Naive thymus-derived CD4-positive, alpha-beta T cell (primary cell): ENCODE data around the gene USP12. TPM values are rescaled to one million over a fixed set of nuclear protein-coding genes. Genes with fewer than 3 reads are reported as not detected.
"Not testable (repeated sequence)": the region's sequence is repeated elsewhere in the genome, so short reads cannot be mapped to it uniquely, and the experiment has no call there.

Experiments
- ATAC-seq: fragments of 150-1000 bp; cut with Tn5 transposase; 2 replicates; pipeline ENCODE4 v1.10.0; 2021; ENCODE audit warnings: mild to moderate bottlenecking, moderate library complexity
- CTCF ChIA-PET: fragments of 350-600 bp; sonication (Branson Sonifier 250); formaldehyde crosslinking; loops from one replicate; lab custom pipeline; 2021; ENCODE audit warnings: antibody characterized with exemption; lab: Charles Lee
- POLR2A ChIA-PET: fragments of 350-600 bp; sonication (Branson Sonifier 250); formaldehyde crosslinking; loops from one replicate; lab custom pipeline; 2021; ENCODE audit warnings: antibody characterized with exemption, inconsistent platforms; lab: Charles Lee
- DNase-seq, 9 donors: peaks; one replicate each; pipeline versions ENCODE4 v3.0.0 to v3.0.0-alpha.2; 2020 to 2022; ENCODE audit warnings: mixed read lengths in 1 of 9
- H3K27ac ChIP-seq: one replicate; pipeline ENCODE4 v1.7.0; 2013; ENCODE audit warnings: mild to moderate bottlenecking, low read depth, low read length, moderate library complexity
- H3K27me3 ChIP-seq, 2 donors: one replicate each; pipeline ENCODE4 v1.7.0; 2013; ENCODE audit warnings: low read length in 2 of 2, mild to moderate bottlenecking in 2 of 2, moderate library complexity in 2 of 2; ENCODE audit not compliant: control insufficient read depth in 2 of 2, insufficient read depth in 2 of 2
- H3K36me3 ChIP-seq, 3 experiments: 1 replicate in 2 of 3; 2 replicates in 1 of 3; pipeline ENCODE4 v1.7.0; 2013; ENCODE audit warnings: low read length in 3 of 3, mild to moderate bottlenecking in 3 of 3, moderate library complexity in 1 of 3; ENCODE audit not compliant: insufficient read depth in 3 of 3, control insufficient read depth in 2 of 3
- H3K4me1 ChIP-seq, 2 donors: one replicate each; pipeline ENCODE4 v1.7.0; 2013; ENCODE audit warnings: low read length in 2 of 2, mild to moderate bottlenecking in 2 of 2, moderate library complexity in 1 of 2; ENCODE audit not compliant: control insufficient read depth in 2 of 2, insufficient read depth in 2 of 2
- H3K4me3 ChIP-seq: 2 replicates; pipeline ENCODE4 v1.7.0; 2013; ENCODE audit warnings: mild to moderate bottlenecking, low read length
- H3K9me3 ChIP-seq, 3 experiments: 1 replicate in 2 of 3; 2 replicates in 1 of 3; pipeline ENCODE4 v1.7.0; 2013; ENCODE audit warnings: low read length in 3 of 3; ENCODE audit not compliant: control insufficient read depth in 2 of 3
- H3K27ac Mint-ChIP-seq, 9 donors: one replicate each; pipeline ENCODE4 v1.8.0; 2020 to 2022; ENCODE audit warnings: mixed read lengths in 9 of 9, mild to moderate bottlenecking in 8 of 9, moderate library complexity in 5 of 9, inconsistent platforms in 2 of 9
- H3K27me3 Mint-ChIP-seq, 5 donors: one replicate each; pipeline ENCODE4 v1.8.0; 2021 to 2022; ENCODE audit warnings: mixed read lengths in 5 of 5, mild to moderate bottlenecking in 1 of 5
- H3K36me3 Mint-ChIP-seq, 5 donors: one replicate each; pipeline ENCODE4 v1.8.0; 2020 to 2022; ENCODE audit warnings: mixed read lengths in 5 of 5, mild to moderate bottlenecking in 3 of 5, inconsistent platforms in 1 of 5
- H3K4me1 Mint-ChIP-seq, 7 donors: one replicate each; pipeline ENCODE4 v1.8.0; 2020 to 2022; ENCODE audit warnings: mixed read lengths in 7 of 7, mild to moderate bottlenecking in 3 of 7, inconsistent platforms in 1 of 7
- H3K4me3 Mint-ChIP-seq, 10 donors: one replicate each; pipeline ENCODE4 v1.8.0; 2020 to 2022; ENCODE audit warnings: mild to moderate bottlenecking in 10 of 10, mixed read lengths in 10 of 10, moderate library complexity in 6 of 10, inconsistent platforms in 2 of 10
- H3K9me3 Mint-ChIP-seq, 11 donors: one replicate each; pipeline ENCODE4 v1.8.0; 2020 to 2022; ENCODE audit warnings: mixed read lengths in 11 of 11, mild to moderate bottlenecking in 4 of 11, inconsistent platforms in 1 of 11, moderate library complexity in 1 of 11
- intact Hi-C, 2 donors: fragments of 100-400 bp; cut with micrococcal nuclease; formaldehyde crosslinking; loops; one replicate each; pipeline ENCODE4 v1.15.1; 2023
- polyA plus RNA-seq, 2 donors: library from polyadenylated mRNA; unstranded; fragments of 300-500 nt; fragmentation: Illumina TruSeq; gene quantifications; one replicate each; pipeline ENCODE4 v1.2.3, GENCODE V29; 2021
- total RNA-seq, 6 experiments: library from RNA in 5 of 6; stranded (reverse) in 5 of 6; gene quantifications; 1 replicate in 5 of 6; 2 replicates in 1 of 6; pipeline ENCODE4 v1.2.3 and lab custom pipeline; 2021 to 2026

Gene USP12
- total and polyA plus RNA-seq, 7 experiments from 2014 or later, result 11.0 to 53.5 (median 24.7) TPM

DNA sequence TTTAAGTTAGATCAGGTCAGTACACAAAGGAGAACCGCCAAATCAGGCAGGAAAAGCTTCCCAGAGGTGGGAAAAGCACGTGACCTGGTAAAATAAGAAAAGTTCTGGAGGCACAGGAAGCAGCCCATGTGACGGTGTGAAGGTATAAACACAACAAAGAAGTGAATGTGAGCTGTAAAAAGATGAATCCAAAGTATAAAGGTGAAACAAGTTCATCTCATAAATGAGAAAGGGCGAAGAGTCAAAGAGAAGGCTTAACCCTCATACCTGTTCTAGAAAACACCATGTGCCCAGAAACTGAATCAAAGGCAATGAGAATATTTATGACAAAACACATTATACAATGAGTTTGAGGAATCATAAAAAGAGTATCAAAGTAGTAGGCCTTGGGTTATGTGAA lies 47.0 kb downstream of the USP12 start:
- ChIA-PET CTCF (no interaction called here), POLR2A (no interaction called here)
- H3K27ac Mint-ChIP-seq, result no peak overlapping the region
- peak overlapping the region in 1 of 10 donors; percentile 17 for H3K4me3 Mint-ChIP-seq
- Histone ChIP-seq H3K27me3 (no peaks in the 10 kb centered on the region), H3K4me1 (no peaks in the 10 kb centered on the region), H3K27ac (no peak overlapping the region), H3K9me3 (peaks cover 0 to 6% (median 0%) of the 10 kb centered on the region in 3 experiments), H3K36me3 (no peaks in the 10 kb centered on the region), H3K4me3 (no peak overlapping the region)
- DNase-seq (no peak), ATAC-seq (no peak)
- peaks cover 6 to 39% (median 14%) of the 10 kb centered on the region in 11 donors for H3K9me3 Mint-ChIP-seq
- intact Hi-C loops, result no loop called here
- H3K27me3 Mint-ChIP-seq, result no peaks in the 10 kb centered on the region
- peaks cover 32 to 69% (median 56%) of the 10 kb centered on the region in 7 donors for H3K4me1 Mint-ChIP-seq
- H3K36me3 Mint-ChIP-seq, result peaks cover 6 to 60% (median 49%) of the 10 kb centered on the region in 5 donors

DNA sequence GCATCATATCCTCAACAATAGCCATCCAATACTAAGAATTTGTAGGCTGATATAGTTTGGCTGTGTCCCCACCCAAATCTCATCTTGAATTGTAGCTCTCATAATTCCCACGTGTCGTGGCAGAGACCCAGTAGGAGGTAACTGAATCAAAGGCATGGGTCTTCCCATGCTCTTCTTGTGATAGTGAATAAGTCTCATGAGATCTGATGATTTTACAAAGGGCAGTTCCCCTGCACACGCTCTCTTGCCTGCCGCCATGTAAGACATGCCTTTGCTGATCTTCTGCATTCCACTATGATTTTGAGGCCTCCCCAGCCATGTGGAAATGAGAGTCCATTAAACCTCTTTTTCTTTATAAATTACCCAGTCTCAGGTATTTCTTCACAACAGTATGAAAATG lies 48.2 kb downstream of the USP12 start:
- DNase-seq, H3K36me3 ChIP-seq, H3K9me3 ChIP-seq, H3K4me3 Mint-ChIP-seq, H3K27me3 Mint-ChIP-seq, CTCF ChIA-PET, H3K27me3 ChIP-seq, H3K4me3 ChIP-seq, H3K4me1 ChIP-seq, ATAC-seq, intact Hi-C loops, POLR2A ChIA-PET, H3K27ac ChIP-seq, H3K27ac Mint-ChIP-seq: not testable (repeated sequence)
- H3K36me3 Mint-ChIP-seq, result peaks cover 6 to 65% (median 56%) of the 10 kb centered on the region in 5 donors
- peaks cover 6 to 39% (median 14%) of the 10 kb centered on the region in 11 donors for H3K9me3 Mint-ChIP-seq
- H3K4me1 Mint-ChIP-seq, result peaks cover 29 to 71% (median 54%) of the 10 kb centered on the region in 7 donors

DNA sequence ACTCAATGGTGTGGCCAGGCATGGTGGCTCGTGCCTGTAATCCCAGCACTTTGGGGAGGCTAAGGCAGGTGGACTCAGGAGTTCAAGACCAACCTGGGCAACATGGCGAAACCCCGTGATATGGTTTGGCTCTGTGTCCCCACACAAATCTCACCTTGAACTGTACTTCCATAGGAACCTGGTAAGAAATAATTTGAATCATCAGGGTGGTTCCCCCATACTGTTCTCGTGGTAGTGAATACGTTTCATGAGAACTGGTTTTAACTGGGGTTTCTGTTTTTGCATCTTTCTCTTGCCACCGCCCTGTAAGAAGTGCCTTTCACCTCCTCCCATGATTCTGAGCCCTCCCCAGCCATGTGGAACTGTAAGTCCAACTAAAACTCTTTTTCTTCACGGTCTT lies 49.6 kb downstream of the USP12 start:
- Histone ChIP-seq H3K9me3 (peaks cover 0 to 6% (median 0%) of the 10 kb centered on the region in 3 experiments), H3K27ac (no peak overlapping the region), H3K36me3 (no peaks in the 10 kb centered on the region), H3K4me1 (no peaks in the 10 kb centered on the region), H3K27me3 (no peaks in the 10 kb centered on the region), H3K4me3 (no peak overlapping the region)
- peaks cover 6 to 39% (median 14%) of the 10 kb centered on the region in 11 donors for H3K9me3 Mint-ChIP-seq
- ChIA-PET CTCF (no interaction called here), POLR2A (no interaction called here)
- peaks cover 19 to 66% (median 47%) of the 10 kb centered on the region in 7 donors for H3K4me1 Mint-ChIP-seq
- ATAC-seq, result no peak
- H3K27ac Mint-ChIP-seq, result no peak overlapping the region
- intact Hi-C loops, result no loop called here
- H3K36me3 Mint-ChIP-seq, result peaks cover 9 to 72% (median 52%) of the 10 kb centered on the region in 5 donors
- H3K27me3 Mint-ChIP-seq, result no peaks in the 10 kb centered on the region
- H3K4me3 Mint-ChIP-seq, result no peak overlapping the region
- DNase-seq, result no peak

DNA sequence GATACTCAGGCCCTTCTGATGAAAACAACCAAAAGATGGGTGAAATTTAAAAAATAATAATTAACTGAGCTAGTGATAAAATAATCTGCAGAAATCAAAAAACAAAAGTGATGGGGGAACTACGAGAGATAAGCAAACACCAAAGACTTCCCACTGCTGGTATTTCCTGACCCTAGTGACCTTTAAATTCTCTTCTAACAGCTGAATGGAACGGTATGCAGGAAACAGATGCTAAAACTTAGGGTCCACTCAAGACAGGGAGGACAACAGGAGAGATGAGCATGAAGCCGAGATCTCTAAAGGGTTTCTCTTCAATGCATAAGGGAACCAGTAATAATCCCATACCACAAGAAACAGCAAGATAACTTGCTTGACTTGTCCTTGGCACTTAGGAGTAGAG lies 50.8 kb downstream of the USP12 start:
- Mint-ChIP-seq H3K36me3 (peaks cover 14 to 75% (median 55%) of the 10 kb centered on the region in 5 donors), H3K4me1 (peaks cover 13 to 55% (median 42%) of the 10 kb centered on the region in 7 donors), H3K27me3 (no peaks in the 10 kb centered on the region), H3K27ac (no peak overlapping the region), H3K9me3 (peaks cover 6 to 39% (median 14%) of the 10 kb centered on the region in 11 donors), H3K4me3 (no peak overlapping the region)
- ChIA-PET CTCF (no interaction called here), POLR2A (no interaction called here)
- no peaks in the 10 kb centered on the region for H3K4me1 ChIP-seq
- intact Hi-C loops, result no loop called here
- no peak overlapping the region for H3K27ac ChIP-seq
- H3K9me3 ChIP-seq, result peaks cover 0 to 5% (median 0%) of the 10 kb centered on the region in 3 experiments
- no peaks in the 10 kb centered on the region for H3K27me3 ChIP-seq
- peaks cover 0 to under 1% (median 0%) of the 10 kb centered on the region in 3 experiments for H3K36me3 ChIP-seq
- no peak for ATAC-seq
- no peak for DNase-seq
- H3K4me3 ChIP-seq, result no peak overlapping the region

DNA sequence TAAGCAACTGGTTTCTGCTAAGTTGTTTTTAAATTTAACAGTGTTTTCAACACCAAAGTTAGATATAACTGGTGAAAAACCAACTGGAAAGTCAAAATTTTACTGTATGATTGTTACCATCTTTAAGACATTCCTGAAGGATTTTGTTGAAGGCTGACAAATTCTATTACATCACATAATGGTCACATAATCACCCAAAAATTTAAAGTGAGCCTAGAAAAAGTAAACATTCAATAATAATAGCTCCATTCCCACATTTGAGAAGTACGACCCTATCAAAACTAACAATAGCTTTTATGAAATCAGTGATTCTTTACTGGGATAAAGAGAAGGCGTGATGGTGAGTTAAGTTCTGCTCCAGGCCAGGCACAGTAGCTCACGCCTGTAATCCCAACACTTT lies 51.6 kb downstream of the USP12 start:
- Mint-ChIP-seq H3K9me3 (peaks cover 4 to 36% (median 14%) of the 10 kb centered on the region in 11 donors), H3K27me3 (no peaks in the 10 kb centered on the region), H3K27ac (no peak overlapping the region), H3K4me3 (no peak overlapping the region), H3K36me3 (peaks cover 14 to 78% (median 53%) of the 10 kb centered on the region in 5 donors), H3K4me1 (peaks cover 13 to 52% (median 48%) of the 10 kb centered on the region in 7 donors)
- no peak for DNase-seq
- no peaks in the 10 kb centered on the region for H3K9me3 ChIP-seq
- H3K36me3 ChIP-seq, result peaks cover 0 to 9% (median 0%) of the 10 kb centered on the region in 3 experiments
- ChIA-PET POLR2A (no interaction called here), CTCF (no interaction called here)
- no peak for ATAC-seq
- no peak overlapping the region for H3K27ac ChIP-seq
- H3K4me3 ChIP-seq, result no peak overlapping the region
- H3K27me3 ChIP-seq, result no peaks in the 10 kb centered on the region
- intact Hi-C loops, result no loop called here
- no peaks in the 10 kb centered on the region for H3K4me1 ChIP-seq

DNA sequence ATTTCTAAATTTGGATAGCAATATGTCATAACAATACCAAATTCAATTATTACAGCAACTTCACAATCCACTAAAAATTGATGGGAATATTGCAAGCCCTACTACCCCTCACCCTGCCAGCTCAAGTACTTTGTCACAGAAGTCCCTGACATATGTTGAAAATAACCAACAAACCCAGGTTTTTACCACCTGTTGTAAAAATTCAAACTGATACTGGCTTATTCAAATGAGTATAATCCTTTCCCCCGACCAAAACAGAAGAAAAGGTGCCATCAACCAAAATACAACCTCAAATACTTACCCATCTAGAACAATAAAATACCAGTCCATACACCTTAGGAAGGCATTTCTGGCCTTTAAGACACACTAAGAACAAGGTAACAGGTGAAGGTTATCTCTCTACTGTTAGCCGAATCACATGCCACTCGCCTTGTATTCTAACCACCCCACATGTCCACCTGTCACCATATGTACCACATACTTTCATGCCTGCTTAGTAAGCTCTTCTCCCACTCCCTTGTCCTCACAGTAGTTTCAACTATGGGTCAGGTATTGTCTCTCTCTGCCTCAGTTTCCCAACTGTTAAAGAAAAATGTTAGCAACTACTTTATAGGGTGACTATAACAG lies 53.1 kb downstream of the USP12 start:
- Mint-ChIP-seq H3K4me3 (peak overlapping the region in 1 of 10 donors; percentile 25), H3K27me3 (no peaks in the 10 kb centered on the region), H3K36me3 (peaks cover 13 to 73% (median 47%) of the 10 kb centered on the region in 5 donors), H3K27ac (no peak overlapping the region), H3K4me1 (peaks cover 10 to 57% (median 49%) of the 10 kb centered on the region in 7 donors), H3K9me3 (peaks cover 2 to 21% (median 5%) of the 10 kb centered on the region in 11 donors)
- ATAC-seq (no peak), DNase-seq (no peak)
- Histone ChIP-seq H3K4me1 (no peaks in the 10 kb centered on the region), H3K9me3 (no peaks in the 10 kb centered on the region), H3K36me3 (peaks cover 0 to 9% (median 0%) of the 10 kb centered on the region in 3 experiments), H3K4me3 (no peak overlapping the region), H3K27me3 (no peaks in the 10 kb centered on the region), H3K27ac (no peak overlapping the region)
- CTCF ChIA-PET, result no interaction called here
- intact Hi-C loops, result no loop called here
- POLR2A ChIA-PET, result no interaction called here
